Vagina (tissue), 2 donors: ENCODE results near the gene ALK. TPM values are rescaled to one million over a fixed set of nuclear protein-coding genes. Genes with fewer than 3 reads are reported as not detected.

ENCODE experiments used
- DNase-seq, 2 donors: peaks; one replicate each; pipeline ENCODE4 v3.0.0-alpha.2; 2017; ENCODE audit errors: extremely low spot score in 2 of 2
- H3K27ac ChIP-seq: fragments of 200-600 bp; sonication (generic); one replicate; pipeline ENCODE4 v1.5.1; 2019
- H3K27me3 ChIP-seq: fragments of 200-600 bp; sonication (generic); one replicate; pipeline ENCODE4 v1.5.1; 2019
- H3K36me3 ChIP-seq, 2 donors: fragments of 200-600 bp; sonication (generic); one replicate each; pipeline ENCODE4 v1.5.1; 2017 to 2019
- H3K4me1 ChIP-seq: fragments of 200-600 bp; sonication (generic); one replicate; pipeline ENCODE4 v1.5.1; 2019
- H3K4me3 ChIP-seq, 2 donors: fragments of 200-600 bp; sonication (generic); 1 replicate in 1 of 2; 2 replicates in 1 of 2; pipeline ENCODE4 v1.5.1; 2016 to 2019
- H3K9me3 ChIP-seq: fragments of 200-600 bp; sonication (generic); one replicate; pipeline ENCODE4 v1.5.1; 2019
- CTCF ChIP-seq, 3 experiments: fragments of 450-650 bp in 2 of 3; fragments of 200-600 bp in 1 of 3; sonication (generic) in 1 of 3; IDR thresholded peaks; one replicate each; pipeline ENCODE4 v1.5.1; 2017 to 2019; ENCODE audit warnings: antibody characterized with exemption in 3 of 3, mild to moderate bottlenecking in 2 of 3, moderate library complexity in 2 of 3
- POLR2A ChIP-seq, 2 donors: fragments of 450-650 bp; IDR thresholded peaks; one replicate each; pipeline ENCODE4 v1.6.1; 2017; ENCODE audit warnings: antibody characterized with exemption in 2 of 2, mild to moderate bottlenecking in 2 of 2, moderate library complexity in 2 of 2
- POLR2AphosphoS5 ChIP-seq, 2 donors: sonication (generic); formaldehyde crosslinking; IDR thresholded peaks; one replicate each; pipeline ENCODE4 v1.9.0; 2017; ENCODE audit warnings: antibody characterized with exemption in 2 of 2, mild to moderate bottlenecking in 2 of 2, low read depth in 1 of 2; ENCODE audit not compliant: insufficient read depth in 1 of 2
- intact Hi-C: fragments of 100-400 bp; cut with DNase I; formaldehyde crosslinking; loops from one replicate; pipeline ENCODE4 v1.15.1; 2023
- total RNA-seq: library from RNA; depleted of rRNA; stranded (reverse); fragments of >200 nt; gene quantifications from one replicate; pipeline ENCODE4 v1.2.3, GENCODE V29; 2016

Gene ALK
- total RNA-seq, 1 donor from 2014 or later: 0.74 TPM

GRCh38 chr2:29311458-29311857 lies 609.9 kb downstream of the ALK start:
- Histone ChIP-seq H3K4me3 (no peak overlapping the region), H3K27me3 (no peaks in the 10 kb centered on the region), H3K27ac (no peak overlapping the region), H3K4me1 (peaks cover 5% of the 10 kb centered on the region), H3K9me3 (no peaks in the 10 kb centered on the region), H3K36me3 (no peaks in the 10 kb centered on the region)
- no peak for DNase-seq
- intact Hi-C loops: no loop called here
- TF ChIP-seq CTCF (IDR thresholded peaks at IDR 0.05) (no peak), POLR2A (IDR thresholded peaks at IDR 0.05) (no peak), POLR2AphosphoS5 (IDR thresholded peaks at IDR 0.05; ENCODE audit: insufficient read depth in 1 of 2, low read depth in 1 of 2) (no peak)

GRCh38 chr2:29310650-29311348 lies 610.6 kb downstream of the ALK start:
- DNase-seq: no peak
- Histone ChIP-seq H3K27ac (no peak overlapping the region), H3K27me3 (no peaks in the 10 kb centered on the region), H3K4me1 (peaks cover 5% of the 10 kb centered on the region), H3K4me3 (no peak overlapping the region), H3K36me3 (no peaks in the 10 kb centered on the region), H3K9me3 (no peaks in the 10 kb centered on the region)
- intact Hi-C loops: no loop called here
- no peak for TF ChIP-seq POLR2A (IDR thresholded peaks at IDR 0.05)
- no peak for TF ChIP-seq POLR2AphosphoS5 (IDR thresholded peaks at IDR 0.05; ENCODE audit: insufficient read depth in 1 of 2, low read depth in 1 of 2)
- TF ChIP-seq CTCF (IDR thresholded peaks at IDR 0.05): no peak

GRCh38 chr2:29309090-29310029 lies 612.0 kb downstream of the ALK start:
- peak in 2 of 3 experiments; percentile 27 to 51 for TF ChIP-seq CTCF (IDR thresholded peaks at IDR 0.05)
- TF ChIP-seq POLR2A (IDR thresholded peaks at IDR 0.05): no peak
- Histone ChIP-seq H3K27me3 (no peaks in the 10 kb centered on the region), H3K36me3 (no peaks in the 10 kb centered on the region), H3K4me3 (no peak overlapping the region), H3K4me1 (peaks cover 3% of the 10 kb centered on the region), H3K27ac (no peak overlapping the region), H3K9me3 (no peaks in the 10 kb centered on the region)
- no peak for DNase-seq
- intact Hi-C loops: no loop called here

GRCh38 chr2:29308366-29308765 lies 613.0 kb downstream of the ALK start:
- Histone ChIP-seq H3K4me1 (no peaks in the 10 kb centered on the region), H3K27ac (no peak overlapping the region), H3K4me3 (no peak overlapping the region), H3K27me3 (no peaks in the 10 kb centered on the region), H3K36me3 (no peaks in the 10 kb centered on the region), H3K9me3 (no peaks in the 10 kb centered on the region)
- intact Hi-C loops: no loop called here
- no peak for DNase-seq
- TF ChIP-seq CTCF (IDR thresholded peaks at IDR 0.05) (no peak), POLR2A (IDR thresholded peaks at IDR 0.05) (no peak), POLR2AphosphoS5 (IDR thresholded peaks at IDR 0.05; ENCODE audit: insufficient read depth in 1 of 2, low read depth in 1 of 2) (no peak)

- intact Hi-C loops: no loop called here
- no peak for DNase-seq
- Histone ChIP-seq H3K4me1 (no peaks in the 10 kb centered on the region), H3K27me3 (no peaks in the 10 kb centered on the region), H3K27ac (no peak overlapping the region), H3K9me3 (no peaks in the 10 kb centered on the region), H3K4me3 (no peak overlapping the region), H3K36me3 (no peaks in the 10 kb centered on the region)
- TF ChIP-seq POLR2AphosphoS5 (IDR thresholded peaks at IDR 0.05; ENCODE audit: insufficient read depth in 1 of 2, low read depth in 1 of 2) (no peak), CTCF (IDR thresholded peaks at IDR 0.05) (no peak), POLR2A (IDR thresholded peaks at IDR 0.05) (no peak)
Observed at GRCh38 chr2:29307519-29307918, 613.9 kb downstream of the ALK start.
